Activated CD4-positive, alpha-beta T cell treated with anti-CD3 and anti-CD28 coated beads, Interleukin-2, amount 10 ng/mL, durations not matched to agents 7 days and 5 days (primary cell): ENCODE results near the gene FCSK. TPM values are rescaled to one million over a fixed set of nuclear protein-coding genes. Genes with fewer than 3 reads are reported as not detected.
"Not testable (repeated sequence)": the region's sequence is repeated elsewhere in the genome, so short reads cannot be mapped to it uniquely, and the experiment has no call there.

Source experiments
- CTCF ChIA-PET: fragments of 350-600 bp; sonication (Branson Sonifier 250); formaldehyde crosslinking; loops from one replicate; lab custom pipeline; 2021; ENCODE audit warnings: antibody characterized with exemption; lab: Charles Lee
- POLR2A ChIA-PET: fragments of 350-600 bp; sonication (Branson Sonifier 250); formaldehyde crosslinking; loops from one replicate; lab custom pipeline; 2021; ENCODE audit warnings: antibody characterized with exemption; lab: Charles Lee
- DNase-seq: peaks from one replicate; pipeline ENCODE4 v3.0.0-alpha.2; 2020
- H3K27ac Mint-ChIP-seq: one replicate; pipeline ENCODE4 v1.8.0; 2021; ENCODE audit warnings: mild to moderate bottlenecking, moderate library complexity, mixed read lengths
- H3K27me3 Mint-ChIP-seq: one replicate; pipeline ENCODE4 v1.8.0; 2021; ENCODE audit warnings: mixed read lengths
- H3K36me3 Mint-ChIP-seq: one replicate; pipeline ENCODE4 v1.8.0; 2021; ENCODE audit warnings: low read depth, mixed read lengths
- H3K4me1 Mint-ChIP-seq: one replicate; pipeline ENCODE4 v1.8.0; 2021; ENCODE audit warnings: mixed read lengths
- H3K4me3 Mint-ChIP-seq: one replicate; pipeline ENCODE4 v1.8.0; 2021; ENCODE audit warnings: mild to moderate bottlenecking, moderate library complexity, mixed read lengths
- H3K9me3 Mint-ChIP-seq: one replicate; pipeline ENCODE4 v1.8.0; 2021; ENCODE audit warnings: mixed read lengths
- total RNA-seq, 2 experiments: library from RNA; stranded (reverse); gene quantifications; one replicate each; pipeline ENCODE4 v1.2.3, GENCODE V29; 2021

FCSK gene
- total RNA-seq, 2 experiments from 2014 or later = 16.8 to 18.8 TPM

- no peak for DNase-seq
- Mint-ChIP-seq H3K4me3 (no peak overlapping the region), H3K9me3 (no peaks in the 10 kb centered on the region), H3K4me1 (peaks cover 8% of the 10 kb centered on the region), H3K27me3 (peaks cover 3% of the 10 kb centered on the region), H3K27ac (no peak overlapping the region), H3K36me3 (no peaks in the 10 kb centered on the region)
- CTCF ChIA-PET = interaction anchor here (1.7 kb wide), 1 partner anchor 29 kb away, joined by 4 read pairs; no protein-coding TSS in a partner anchor
- POLR2A ChIA-PET = no interaction called here
These were observed 9.9 kb upstream of the FCSK start for GRCh38 chr16:70444249-70445063.

GRCh38 chr16:70448075-70448474 is 6.3 kb upstream of the FCSK start:
- no peak for DNase-seq
- POLR2A ChIA-PET = no interaction called here
- peaks cover 11% of the 10 kb centered on the region for H3K4me1 Mint-ChIP-seq
- H3K4me3 Mint-ChIP-seq = no peak overlapping the region
- CTCF ChIA-PET = interaction anchor here (0.6 kb wide), 1 partner anchor 74 kb away, joined by 5 read pairs; no protein-coding TSS in a partner anchor
- peaks cover 3% of the 10 kb centered on the region for H3K27me3 Mint-ChIP-seq
- no peaks in the 10 kb centered on the region for H3K9me3 Mint-ChIP-seq
- H3K36me3 Mint-ChIP-seq = no peaks in the 10 kb centered on the region
- H3K27ac Mint-ChIP-seq = no peak overlapping the region

- POLR2A ChIA-PET = not testable (repeated sequence)
These were observed 4.0 kb upstream of the FCSK start for GRCh38 chr16:70450142-70451003.

GRCh38 chr16:70451004-70451340 is 3.4 kb upstream of the FCSK start:
- POLR2A ChIA-PET, DNase-seq, H3K4me3 Mint-ChIP-seq, H3K36me3 Mint-ChIP-seq, H3K9me3 Mint-ChIP-seq, H3K27me3 Mint-ChIP-seq, H3K27ac Mint-ChIP-seq: not testable (repeated sequence)
- peaks cover 21% of the 10 kb centered on the region for H3K4me1 Mint-ChIP-seq
- CTCF ChIA-PET = interaction anchor here (0.6 kb wide), 1 partner anchor 8 kb away, joined by 4 read pairs; no protein-coding TSS in a partner anchor

More at GRCh38 chr16:70450142-70451003, 4.0 kb upstream of the FCSK start:
- H3K4me3 Mint-ChIP-seq, H3K36me3 Mint-ChIP-seq, H3K27me3 Mint-ChIP-seq, DNase-seq, H3K27ac Mint-ChIP-seq, H3K9me3 Mint-ChIP-seq: not testable (repeated sequence)
- H3K4me1 Mint-ChIP-seq = peaks cover 17% of the 10 kb centered on the region
- CTCF ChIA-PET = interaction anchor here (0.6 to 1.3 kb wide), 4 partner anchors 11 to 70 kb away, joined by 3 to 4 read pairs (median 3); no protein-coding TSS in a partner anchor

GRCh38 chr16:70453117-70453891 is 1.1 kb upstream of the FCSK start:
- no peak for DNase-seq

GRCh38 chr16:70453892-70454221 is 538 bp upstream of the FCSK start:
- Mint-ChIP-seq H3K27ac (peak overlapping the region; percentile 89), H3K4me1 (peaks cover 24% of the 10 kb centered on the region), H3K36me3 (no peaks in the 10 kb centered on the region), H3K9me3 (no peaks in the 10 kb centered on the region), H3K27me3 (no peaks in the 10 kb centered on the region), H3K4me3 (peak overlapping the region; percentile 90)
- DNase-seq = no peak
- POLR2A ChIA-PET = no interaction called here
- CTCF ChIA-PET = interaction anchor here (0.6 to 1.4 kb wide), 4 partner anchors 14 to 60 kb away, joined by 3 to 4 read pairs (median 3); partner anchors contain the start of gene ST3GAL2

More at GRCh38 chr16:70453117-70453891, 1.1 kb upstream of the FCSK start:
- Mint-ChIP-seq H3K27ac (peak overlapping the region; percentile 89), H3K4me1 (peaks cover 24% of the 10 kb centered on the region), H3K36me3 (no peaks in the 10 kb centered on the region), H3K4me3 (peak overlapping the region; percentile 90), H3K27me3 (no peaks in the 10 kb centered on the region), H3K9me3 (no peaks in the 10 kb centered on the region)
- ChIA-PET POLR2A (interaction anchor here (0.5 kb wide), 1 partner anchor 70 kb away, joined by 4 read pairs; the partner anchor contains the start of gene COG4), CTCF (interaction anchor here (0.6 to 1.4 kb wide), 3 partner anchors 13 to 16 kb away, joined by 3 to 4 read pairs (median 3); partner anchors contain the start of gene ST3GAL2)

- H3K4me3 Mint-ChIP-seq = peak overlapping the region; percentile 90
- CTCF ChIA-PET = interaction anchor here (0.7 to 1.3 kb wide), 4 partner anchors 11 to 670 kb away, joined by 3 read pairs; no protein-coding TSS in a partner anchor
- POLR2A ChIA-PET = no interaction called here
- DNase-seq = no peak
- H3K36me3 Mint-ChIP-seq = no peaks in the 10 kb centered on the region
- no peaks in the 10 kb centered on the region for H3K27me3 Mint-ChIP-seq
- H3K9me3 Mint-ChIP-seq = no peaks in the 10 kb centered on the region
- no peak overlapping the region for H3K27ac Mint-ChIP-seq
- H3K4me1 Mint-ChIP-seq = peaks cover 22% of the 10 kb centered on the region
These were observed 1.5 kb downstream of the FCSK start for GRCh38 chr16:70455910-70456309.

- POLR2A ChIA-PET = no interaction called here
- CTCF ChIA-PET = no interaction called here
- H3K9me3 Mint-ChIP-seq = no peaks in the 10 kb centered on the region
- peak overlapping the region; percentile 4 for H3K27ac Mint-ChIP-seq
- H3K4me1 Mint-ChIP-seq = peaks cover 21% of the 10 kb centered on the region
- H3K4me3 Mint-ChIP-seq = no peak overlapping the region
- H3K27me3 Mint-ChIP-seq = no peaks in the 10 kb centered on the region
- H3K36me3 Mint-ChIP-seq = no peaks in the 10 kb centered on the region
- DNase-seq = no peak
These were observed 3.2 kb downstream of the FCSK start for GRCh38 chr16:70457446-70458166.

- ChIA-PET POLR2A (no interaction called here), CTCF (interaction anchor here (1.0 to 1.6 kb wide), 3 partner anchors 8 to 31 kb away, joined by 3 to 4 read pairs (median 3); no protein-coding TSS in a partner anchor)
- no peaks in the 10 kb centered on the region for H3K9me3 Mint-ChIP-seq
- no peaks in the 10 kb centered on the region for H3K27me3 Mint-ChIP-seq
- no peaks in the 10 kb centered on the region for H3K36me3 Mint-ChIP-seq
- no peak for DNase-seq
- no peak overlapping the region for H3K4me3 Mint-ChIP-seq
- no peak overlapping the region for H3K27ac Mint-ChIP-seq
- peaks cover 4% of the 10 kb centered on the region for H3K4me1 Mint-ChIP-seq
These were observed 6.4 kb downstream of the FCSK start for GRCh38 chr16:70460737-70461261.

GRCh38 chr16:70463235-70463634 is 8.8 kb downstream of the FCSK start:
- Mint-ChIP-seq H3K9me3 (no peaks in the 10 kb centered on the region), H3K4me1 (no peaks in the 10 kb centered on the region), H3K4me3 (no peak overlapping the region), H3K36me3 (no peaks in the 10 kb centered on the region), H3K27me3 (no peaks in the 10 kb centered on the region), H3K27ac (no peak overlapping the region)
- no peak for DNase-seq
- ChIA-PET POLR2A (no interaction called here), CTCF (interaction anchor here (0.6 to 1.0 kb wide), 2 partner anchors 33 to 81 kb away, joined by 3 read pairs; no protein-coding TSS in a partner anchor)

- no peaks in the 10 kb centered on the region for H3K36me3 Mint-ChIP-seq
These were observed 11.8 kb downstream of the FCSK start for GRCh38 chr16:70465999-70466804.

More at GRCh38 chr16:70465999-70466804, 11.8 kb downstream of the FCSK start:
- H3K27me3 Mint-ChIP-seq = no peaks in the 10 kb centered on the region
- CTCF ChIA-PET = interaction anchor here (1.0 kb wide), 1 partner anchor 10 kb away, joined by 3 read pairs; no protein-coding TSS in a partner anchor
- H3K9me3 Mint-ChIP-seq = no peaks in the 10 kb centered on the region
- POLR2A ChIA-PET = no interaction called here
- H3K4me3 Mint-ChIP-seq = no peak overlapping the region
- DNase-seq = no peak
- no peak overlapping the region for H3K27ac Mint-ChIP-seq
- no peaks in the 10 kb centered on the region for H3K4me1 Mint-ChIP-seq
